Stimulated activated CD4-positive, alpha-beta T cell treated with anti-CD3 and anti-CD28 coated beads, Interleukin-2, amount 100 ng/mL, for 48 hours (primary cell): Measurements from ENCODE around the gene VTI1A.

Experiments used
- DNase-seq, 2 donors: peaks; one replicate each; pipeline ENCODE4 v3.0.0-alpha.2; 2020

Gene VTI1A

DNA sequence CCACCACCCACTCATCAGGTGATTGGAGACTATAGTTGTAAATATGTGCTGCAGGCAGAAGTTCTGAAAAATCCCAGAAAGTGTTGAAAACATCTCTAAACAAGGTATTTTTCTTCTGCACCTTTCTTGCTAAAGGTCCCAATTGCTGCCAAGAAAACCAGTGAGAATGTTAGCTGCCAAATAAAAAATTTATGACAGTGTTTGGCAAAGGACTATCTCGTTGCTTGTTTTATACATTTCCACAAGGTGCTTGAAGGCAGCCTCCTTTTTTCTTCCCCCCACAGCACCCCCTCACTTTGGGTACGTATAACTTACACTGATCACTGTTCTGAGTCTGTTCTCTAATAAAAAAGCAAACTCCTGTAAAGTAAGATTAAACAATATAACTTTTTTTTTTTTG, 344.4 kb downstream of the VTI1A start:
- no peak for DNase-seq

DNA sequence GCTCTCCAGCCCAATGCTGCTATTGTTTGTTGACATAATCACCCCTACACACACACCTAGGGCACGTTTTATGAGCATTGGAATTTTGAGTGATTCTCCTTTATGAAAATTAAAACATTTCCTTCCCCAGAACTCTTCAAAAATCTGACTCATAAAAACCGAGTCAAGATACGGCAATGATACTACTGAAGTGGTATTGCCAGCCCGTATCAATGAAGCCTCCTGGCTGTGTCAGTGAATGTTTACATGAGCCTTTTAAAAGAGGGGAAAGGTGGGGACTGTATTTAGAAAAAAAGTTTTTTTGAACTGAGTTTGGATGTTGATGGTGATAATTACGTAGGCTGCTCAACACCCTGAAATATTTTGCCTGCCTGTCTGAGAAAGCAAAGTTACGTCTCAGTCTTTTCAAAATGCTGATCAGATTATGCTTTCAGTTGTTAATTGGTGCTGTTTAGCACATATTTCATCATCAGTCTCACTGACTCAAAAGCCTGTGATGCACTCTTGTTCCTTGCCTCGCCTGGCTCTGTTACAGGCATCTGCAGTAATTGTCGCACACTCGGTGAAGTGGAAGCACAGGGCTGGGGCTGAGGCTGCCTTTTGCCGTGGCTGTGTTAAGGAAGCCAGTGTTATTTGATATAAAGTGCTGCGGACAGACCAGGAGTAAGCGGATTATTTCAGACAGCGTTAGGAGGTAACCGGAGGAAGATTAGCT, 345.6 kb downstream of the VTI1A start:
- DNase-seq = no peak

GRCh38 chr10:112793202-112793921, 346.3 kb downstream of the VTI1A start:
- no peak for DNase-seq

- DNase-seq = no peak
Observed at GRCh38 chr10:112794201-112794600, 347.2 kb downstream of the VTI1A start.

GRCh38 chr10:112795067-112795466, 348.1 kb downstream of the VTI1A start:
- no peak for DNase-seq

GRCh38 chr10:112797197-112797596, 350.2 kb downstream of the VTI1A start:
- no peak for DNase-seq

GRCh38 chr10:112797855-112798254, 350.8 kb downstream of the VTI1A start:
- DNase-seq = no peak

DNA sequence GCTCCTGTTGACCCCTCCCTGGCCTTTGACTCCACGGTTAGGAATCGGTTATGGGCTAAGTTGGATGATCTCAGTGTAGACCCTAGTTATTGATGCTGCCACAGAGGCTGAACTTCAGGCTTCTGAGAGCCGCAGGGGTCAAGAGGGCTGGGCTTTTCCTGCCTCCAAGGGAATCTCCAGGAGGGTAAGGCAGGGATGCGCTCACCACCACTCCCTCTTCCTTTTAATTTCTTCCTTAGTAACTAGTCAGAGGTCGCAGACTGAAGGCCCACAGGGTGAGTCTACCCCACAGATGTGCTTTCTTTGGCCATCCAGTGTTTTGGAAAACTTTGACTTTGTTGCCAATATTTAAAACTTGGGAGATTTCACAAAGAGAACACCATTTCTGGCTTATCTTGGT, 352.0 kb downstream of the VTI1A start:
- DNase-seq = no peak

DNA sequence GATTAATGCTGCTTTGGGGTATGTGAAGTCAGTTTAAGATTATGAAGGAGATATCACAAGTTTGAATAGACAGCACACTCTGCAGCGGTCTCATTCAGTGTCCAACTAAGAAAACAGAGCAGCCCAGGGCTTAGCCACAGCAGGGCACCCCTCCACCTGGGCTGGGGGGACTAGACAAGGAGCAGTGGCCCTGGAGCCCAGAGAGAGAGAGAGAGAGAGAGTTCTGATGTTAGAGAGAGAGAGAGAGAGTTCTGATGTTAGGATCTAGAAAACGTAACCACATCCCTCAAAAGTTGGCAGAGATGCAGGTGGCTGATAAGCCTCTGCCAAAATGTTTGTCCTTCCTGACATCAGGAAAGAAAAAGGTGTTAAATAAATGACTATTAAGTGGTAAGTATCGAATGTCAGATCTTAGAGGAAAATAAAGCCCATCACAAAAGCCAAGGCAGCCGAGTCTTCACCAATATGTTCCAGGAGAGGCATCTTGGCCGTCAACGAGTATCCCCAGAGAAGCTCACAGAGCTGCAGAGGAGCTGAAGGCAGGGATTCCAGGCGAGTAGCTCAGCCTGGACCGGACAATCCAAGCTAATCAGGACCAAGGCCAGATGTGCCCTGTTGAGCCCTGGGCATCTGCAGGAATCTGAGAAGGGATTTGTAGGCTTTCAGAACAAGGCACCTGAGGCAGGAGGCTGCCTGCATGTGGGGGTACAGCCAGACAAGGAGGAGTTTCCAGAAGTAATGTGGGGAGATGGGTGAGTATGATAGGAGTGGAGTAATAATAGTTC, 352.9 kb downstream of the VTI1A start:
- no peak for DNase-seq

GRCh38 chr10:112801004-112801403, 354.0 kb downstream of the VTI1A start:
- DNase-seq = no peak

- DNase-seq = no peak
Observed at GRCh38 chr10:112801748-112802147, 354.7 kb downstream of the VTI1A start.

DNA sequence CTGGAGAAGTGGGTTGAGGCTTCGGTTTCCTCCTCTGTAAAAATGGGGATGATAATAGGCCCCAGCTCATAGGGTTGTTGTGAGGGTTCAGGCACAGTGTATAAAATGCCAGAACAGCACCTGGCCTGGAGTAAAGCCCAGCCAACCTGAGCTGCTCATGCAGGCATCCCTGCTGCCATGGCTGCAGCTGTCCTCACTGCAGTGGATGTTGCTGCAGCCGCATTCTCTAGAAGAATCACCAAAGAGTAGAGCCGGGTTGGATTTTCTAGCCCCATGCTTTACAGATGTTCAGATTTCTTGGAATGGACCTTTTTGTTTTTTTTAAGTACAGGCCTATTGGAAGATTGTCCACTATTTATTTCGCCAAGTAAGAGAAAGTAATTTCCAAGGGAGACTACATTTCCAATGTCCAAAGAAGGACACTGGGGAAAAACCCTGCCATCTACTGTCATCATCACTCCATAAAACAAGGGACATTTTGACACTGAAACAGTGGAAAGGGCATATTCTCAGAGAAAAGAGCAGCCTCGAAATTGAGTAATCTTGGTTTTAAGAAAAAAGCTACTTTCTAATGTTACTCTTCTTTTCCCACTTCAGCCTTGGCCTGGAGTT, 355.5 kb downstream of the VTI1A start:
- no peak for DNase-seq

GRCh38 chr10:112803961-112804401, 357.0 kb downstream of the VTI1A start:
- DNase-seq = no peak

DNA sequence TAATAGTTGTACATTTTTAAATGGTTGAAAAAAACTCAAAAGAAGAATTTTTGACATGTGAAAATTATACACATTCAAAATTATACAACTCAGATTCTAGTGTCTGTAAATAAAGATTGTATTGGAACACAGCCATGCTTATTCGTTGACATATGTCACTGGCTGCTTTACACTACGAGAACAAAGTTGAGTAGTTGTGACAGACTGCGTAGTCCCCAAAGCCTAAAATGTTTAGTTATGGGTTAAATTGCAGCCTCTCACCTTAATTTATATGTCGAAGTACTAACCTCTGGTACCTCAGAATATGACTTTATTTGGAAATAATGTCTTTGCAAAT, 358.2 kb downstream of the VTI1A start:
- DNase-seq = no peak

DNA sequence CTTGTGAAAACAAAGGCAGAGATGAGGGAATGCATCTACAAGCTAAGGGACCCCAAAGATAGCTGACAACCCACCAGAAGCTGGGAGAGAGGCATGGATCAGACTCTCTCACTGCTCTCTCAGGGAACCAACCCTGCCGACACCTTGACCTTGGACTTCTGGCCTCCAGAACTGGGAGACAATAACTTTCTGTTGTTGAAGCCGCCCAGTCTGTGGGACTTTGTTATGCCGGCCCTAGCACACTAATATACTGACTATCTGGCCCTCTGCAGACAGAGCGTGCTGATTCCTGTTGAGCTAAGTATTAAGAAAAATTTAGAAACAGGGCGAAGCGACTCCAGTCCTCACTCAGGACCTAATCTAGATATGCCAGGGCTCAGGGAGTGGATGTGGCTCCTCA, 358.7 kb downstream of the VTI1A start:
- DNase-seq = no peak

GRCh38 chr10:112807013-112807412, 360.0 kb downstream of the VTI1A start:
- no peak for DNase-seq

DNA sequence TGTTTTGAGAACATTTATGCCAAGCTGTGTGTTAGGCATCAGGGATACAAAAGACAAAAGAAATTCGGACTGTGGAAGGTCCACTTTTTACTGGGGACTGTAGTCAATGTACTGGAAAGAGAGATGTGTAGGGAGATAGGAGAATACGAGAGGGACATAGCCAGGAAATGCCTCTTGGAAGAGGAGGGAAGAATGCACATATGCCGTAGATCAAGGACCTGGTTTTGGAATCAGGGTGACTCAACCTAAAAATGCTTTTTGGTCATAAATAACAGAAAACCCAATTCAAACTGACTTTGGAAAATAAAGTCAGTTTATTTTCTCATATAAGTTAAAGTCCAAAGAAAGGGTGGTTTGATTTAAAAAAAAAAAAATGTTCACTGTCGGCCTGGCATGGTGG, 362.7 kb downstream of the VTI1A start:
- no peak for DNase-seq

DNA sequence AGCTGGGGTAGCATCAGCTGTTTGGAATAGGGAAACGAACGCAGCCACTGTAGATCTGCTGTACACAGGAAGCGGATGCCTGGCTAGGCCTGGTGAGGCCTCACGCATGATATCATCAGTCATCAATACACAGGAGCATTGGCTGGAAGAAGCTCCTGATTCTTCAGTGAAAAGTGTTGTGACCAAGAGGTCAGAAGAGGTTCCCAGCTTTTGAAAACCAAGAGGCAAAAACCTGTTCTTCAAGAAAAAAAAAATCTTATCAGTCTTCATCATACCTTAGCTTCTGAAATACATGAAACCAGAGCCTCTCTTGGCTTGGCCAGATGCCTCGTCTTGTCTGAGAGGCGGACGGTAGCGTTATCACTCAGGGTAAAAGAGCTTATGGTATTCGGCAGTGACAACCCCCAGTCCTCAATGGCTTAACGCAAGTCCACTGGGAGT, 363.7 kb downstream of the VTI1A start:
- no peak for DNase-seq

GRCh38 chr10:112811741-112812551, 364.9 kb downstream of the VTI1A start:
- no peak for DNase-seq

DNA sequence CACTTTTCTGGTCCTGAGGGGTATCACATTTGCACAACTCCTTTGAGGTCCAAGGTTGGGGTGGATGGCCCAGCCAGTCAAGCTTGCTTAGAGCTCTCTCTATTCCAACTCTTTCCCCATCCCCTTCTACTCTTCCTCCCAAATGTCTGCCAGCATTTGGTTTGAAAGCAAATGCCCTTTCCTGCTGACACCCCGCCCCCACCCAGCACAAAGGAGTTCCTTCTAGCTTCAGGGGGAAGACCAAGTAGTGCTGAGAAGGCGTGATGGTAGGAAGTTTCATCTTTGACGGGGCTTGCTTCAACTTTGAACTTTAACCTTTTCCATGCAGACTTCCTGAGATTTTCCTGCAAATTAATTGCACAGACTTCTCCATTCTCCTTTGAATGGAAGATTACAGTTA, 365.6 kb downstream of the VTI1A start:
- DNase-seq = no peak

DNA sequence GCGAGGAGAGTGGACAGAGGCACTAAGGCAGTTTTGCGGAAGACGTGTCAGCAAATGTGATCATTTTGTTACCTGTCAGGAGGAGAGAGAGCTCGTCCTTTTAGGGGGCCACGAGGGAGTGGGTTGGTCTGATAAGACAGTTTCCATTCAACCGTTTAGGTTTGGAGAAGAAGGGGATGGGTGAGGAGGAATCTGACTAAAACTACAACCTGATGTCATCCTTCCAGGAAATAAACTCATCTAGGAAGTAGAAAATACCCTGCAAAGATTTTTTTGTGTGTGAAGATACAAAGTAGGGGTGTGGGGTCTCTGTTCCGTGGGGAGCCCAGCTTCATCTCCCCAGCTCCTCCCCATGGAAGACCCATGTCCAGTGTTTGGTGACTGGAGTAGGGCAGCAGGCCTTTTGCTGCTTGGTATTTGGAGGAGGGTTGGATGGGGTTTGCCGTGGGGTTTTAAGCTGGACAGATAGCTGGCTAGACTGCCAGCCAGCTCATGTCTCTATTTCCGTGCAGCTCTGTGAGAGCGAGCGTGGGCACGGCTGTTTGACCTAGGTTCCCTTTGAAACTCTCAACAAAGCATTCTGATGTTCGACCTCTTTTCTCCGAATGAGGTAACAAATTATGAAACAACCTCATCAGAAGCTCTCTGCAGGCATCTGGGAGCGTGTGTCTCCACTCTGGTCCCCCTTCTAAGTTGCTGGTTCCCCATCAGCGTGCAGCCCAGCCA, 367.0 kb downstream of the VTI1A start:
- no peak for DNase-seq
